B cell (primary cell): ENCODE results near the gene MAL. TPM values are rescaled to one million over a fixed set of nuclear protein-coding genes. Genes with fewer than 3 reads are reported as not detected.

Experiments
- ATAC-seq: fragments of 200-7000 bp; cut with Tn5 transposase; one replicate; pipeline ENCODE4 v1.10.0; 2021; ENCODE audit warnings: low read depth, mild to moderate bottlenecking, moderate number of reproducible peaks, moderate library complexity
- CTCF ChIA-PET: fragments of 350-600 bp; sonication (Branson Sonifier 250); formaldehyde crosslinking; loops from one replicate; lab custom pipeline; 2021; ENCODE audit warnings: antibody characterized with exemption, inconsistent platforms; lab: Charles Lee
- POLR2A ChIA-PET: fragments of 350-600 bp; sonication (Branson Sonifier 250); formaldehyde crosslinking; loops from one replicate; lab custom pipeline; 2021; ENCODE audit warnings: antibody characterized with exemption; lab: Charles Lee
- DNase-seq: peaks from one replicate; pipeline ENCODE4 v3.0.0; 2013
- H2AFZ ChIP-seq: 2 replicates; pipeline ENCODE4 v1.6.1; 2012; ENCODE audit warnings: mild to moderate bottlenecking, low read depth, low read length; ENCODE audit not compliant: insufficient read depth, poor library complexity, severe bottlenecking
- H3K27ac ChIP-seq, 2 donors: 1 replicate in 1 of 2; 2 replicates in 1 of 2; pipeline ENCODE4 v1.5.1; 2012 to 2013; ENCODE audit warnings: low read length in 2 of 2, mild to moderate bottlenecking in 2 of 2, moderate library complexity in 1 of 2
- H3K27me3 ChIP-seq, 4 experiments: fragments of 200-600 bp in 1 of 4; sonication (generic) in 1 of 4; replicated peaks in 1 of 4; 1 replicate in 2 of 4; 2 replicates in 2 of 4; pipeline versions ENCODE4 v1.6.1 to v1.7.0; 2013 to 2016; ENCODE audit warnings: low read length in 3 of 4, mild to moderate bottlenecking in 2 of 4, mixed read lengths in 1 of 4, moderate library complexity in 1 of 4; ENCODE audit not compliant: insufficient read depth in 4 of 4, control insufficient read depth in 3 of 4; ENCODE audit errors: control extremely low read depth in 1 of 4
- H3K36me3 ChIP-seq, 2 experiments: replicated peaks in 1 of 2; 1 replicate in 1 of 2; 2 replicates in 1 of 2; pipeline versions ENCODE4 v1.6.1 to v1.7.1; 2013; ENCODE audit warnings: low read length in 1 of 2; ENCODE audit not compliant: insufficient read depth in 2 of 2, control insufficient read depth in 1 of 2; ENCODE audit errors: control extremely low read depth in 1 of 2, extremely low read depth in 1 of 2
- H3K4me1 ChIP-seq, 2 donors: fragments of 200-600 bp in 1 of 2; sonication (generic) in 1 of 2; 1 replicate in 1 of 2; 2 replicates in 1 of 2; pipeline versions ENCODE4 v1.5.1 to v1.6.1; 2013 to 2017; ENCODE audit warnings: low read length in 2 of 2; ENCODE audit not compliant: control insufficient read depth in 2 of 2, insufficient read depth in 2 of 2
- H3K4me2 ChIP-seq: replicated peaks from 2 replicates; pipeline ENCODE3; 2012; ENCODE audit warnings: mild to moderate bottlenecking, low read depth, low read length; ENCODE audit not compliant: poor library complexity, severe bottlenecking
- H3K4me3 ChIP-seq, 5 experiments: fragments of 200-600 bp in 1 of 5; sonication (generic) in 1 of 5; 1 replicate in 3 of 5; 2 replicates in 2 of 5; pipeline versions ENCODE4 v1.5.1 to v1.7.0; 2011 to 2016; ENCODE audit warnings: low read length in 4 of 5, mild to moderate bottlenecking in 4 of 5, low read depth in 2 of 5, control low read depth in 1 of 5, moderate library complexity in 1 of 5; ENCODE audit not compliant: insufficient read depth in 1 of 5; ENCODE audit errors: control extremely low read depth in 1 of 5, extremely low read depth in 1 of 5
- H3K79me2 ChIP-seq: fragments of 200-600 bp; sonication (generic); one replicate; pipeline ENCODE4 v1.6.0; 2016; ENCODE audit warnings: low read length; ENCODE audit not compliant: control insufficient read depth, insufficient read depth
- H3K9ac ChIP-seq: fragments of 200-600 bp; sonication (generic); 2 replicates; pipeline ENCODE4 v1.6.1; 2017; ENCODE audit warnings: mild to moderate bottlenecking, low read length, moderate library complexity
- H3K9me3 ChIP-seq, 3 donors: one replicate each; pipeline versions ENCODE4 v1.6.1 to v1.7.1; 2013; ENCODE audit warnings: low read length in 2 of 3; ENCODE audit not compliant: control insufficient read depth in 2 of 3, insufficient read depth in 1 of 3; ENCODE audit errors: control extremely low read depth in 1 of 3
- H4K20me1 ChIP-seq: 2 replicates; pipeline ENCODE4 v1.6.0; 2012; ENCODE audit warnings: mild to moderate bottlenecking, low read length; ENCODE audit not compliant: insufficient read depth, control insufficient read depth, poor library complexity, severe bottlenecking
- H3K27ac Mint-ChIP-seq: one replicate; pipeline ENCODE4 v1.8.0; 2021; ENCODE audit warnings: mixed read lengths
- H3K27me3 Mint-ChIP-seq: one replicate; pipeline ENCODE4 v1.8.0; 2021; ENCODE audit warnings: mixed read lengths
- H3K4me1 Mint-ChIP-seq: one replicate; pipeline ENCODE4 v1.8.0; 2021; ENCODE audit warnings: mixed read lengths
- H3K4me3 Mint-ChIP-seq: one replicate; pipeline ENCODE4 v1.8.0; 2021; ENCODE audit warnings: mixed read lengths
- H3K9me3 Mint-ChIP-seq: one replicate; pipeline ENCODE4 v1.8.0; 2022; ENCODE audit warnings: mixed read lengths; ENCODE audit not compliant: insufficient read depth
- CTCF ChIP-seq: fragments of 200-600 bp; IDR thresholded peaks from one replicate; pipeline ENCODE4 v1.8.0; 2022; ENCODE audit warnings: antibody characterized with exemption, mild to moderate bottlenecking
- EZH2 ChIP-seq: IDR thresholded peaks from 2 replicates; pipeline ENCODE4 v1.6.1; 2012; ENCODE audit warnings: borderline replicate concordance, low read depth, mild to moderate bottlenecking, moderate library complexity, low read length; ENCODE audit not compliant: insufficient read depth, poor library complexity, severe bottlenecking
- WGBS: methylation state at CpG from one replicate; pipeline ENCODE4 v1.1.5; 2013; ENCODE audit warnings: missing lambda C conversion rate; ENCODE audit not compliant: insufficient coverage; 5-methylcytosine and 5-hydroxymethylcytosine counted together
- intact Hi-C: fragments of 100-400 bp; cut with micrococcal nuclease; formaldehyde crosslinking; loops from one replicate; pipeline ENCODE4 v1.10.0; 2022
- polyA plus RNA-seq: library from polyadenylated mRNA; depleted of rRNA; stranded (reverse); fragments of >200 nt; gene quantifications from 2 replicates; pipeline ENCODE4 v1.2.3, GENCODE V29; 2012
- total RNA-seq, 2 donors: library from RNA; stranded (reverse); fragments of 120-200 nt in 1 of 2; gene quantifications; 1 replicate in 1 of 2; 2 replicates in 1 of 2; pipeline versions ENCODE4 v1.2.3 to v1.2.4, GENCODE V29; 2013 to 2022

The MAL gene
- total and polyA plus RNA-seq, 2 donors (not counting 1 experiment from before 2014, with no cell fraction given), result 0.74 to 3.0 TPM

GRCh38 chr2:95056044-95056443 is 30.5 kb downstream of the MAL start:
- H3K27me3 ChIP-seq, result peaks cover 0 to under 1% (median 0%) of the 10 kb centered on the region in 4 experiments
- no peaks in the 10 kb centered on the region for H3K9me3 Mint-ChIP-seq
- H3K27me3 Mint-ChIP-seq, result peaks cover 9% of the 10 kb centered on the region
- ATAC-seq, result no peak
- DNase-seq, result no peak
- H3K9me3 ChIP-seq, result no peaks in the 10 kb centered on the region
- POLR2A ChIA-PET, result no interaction called here
- no peak for TF ChIP-seq EZH2
- no peak for TF ChIP-seq CTCF
- CTCF ChIA-PET, result no interaction called here
- WGBS, result 85% methylated on average over 8 of the region's 8 CpGs
- H3K4me1 ChIP-seq, result no peaks in the 10 kb centered on the region
- no peaks in the 10 kb centered on the region for H3K36me3 ChIP-seq
- H3K9ac ChIP-seq, result no peak overlapping the region
- intact Hi-C loops, result no loop called here
- no peaks in the 10 kb centered on the region for H3K4me1 Mint-ChIP-seq
- no peak overlapping the region for H3K4me2 ChIP-seq
- H4K20me1 ChIP-seq, result no peaks in the 10 kb centered on the region
- H3K4me3 Mint-ChIP-seq, result no peak overlapping the region
- H3K79me2 ChIP-seq, result no peaks in the 10 kb centered on the region
- no peak overlapping the region for H2AFZ ChIP-seq
- H3K4me3 ChIP-seq, result no peak overlapping the region
- no peak overlapping the region for H3K27ac Mint-ChIP-seq
- H3K27ac ChIP-seq, result no peak overlapping the region

GRCh38 chr2:95056461-95057459 is 31.3 kb downstream of the MAL start:
- Histone ChIP-seq H3K27me3 (no peaks in the 10 kb centered on the region), H3K9me3 (no peaks in the 10 kb centered on the region), H4K20me1 (no peaks in the 10 kb centered on the region), H2AFZ (no peak overlapping the region), H3K36me3 (no peaks in the 10 kb centered on the region), H3K79me2 (no peaks in the 10 kb centered on the region), H3K4me1 (no peaks in the 10 kb centered on the region), H3K4me2 (no peak overlapping the region), H3K27ac (no peak overlapping the region), H3K4me3 (no peak overlapping the region), H3K9ac (no peak overlapping the region)
- Mint-ChIP-seq H3K4me3 (no peak overlapping the region), H3K27ac (no peak overlapping the region), H3K27me3 (peaks cover 9% of the 10 kb centered on the region), H3K4me1 (no peaks in the 10 kb centered on the region), H3K9me3 (no peaks in the 10 kb centered on the region)
- CTCF ChIA-PET, result no interaction called here
- POLR2A ChIA-PET, result no interaction called here
- no peak for DNase-seq
- no peak for ATAC-seq
- TF ChIP-seq EZH2, result no peak
- no peak for TF ChIP-seq CTCF
- WGBS, result 94% methylated on average over 14 of the region's 15 CpGs
- intact Hi-C loops, result no loop called here
